Measurements from ENCODE around the gene SMIM36.
"Not testable (repeated sequence)": the region's sequence is repeated elsewhere in the genome, so short reads cannot be mapped to it uniquely, and the experiment has no call there.

The SMIM36 gene

DNA sequence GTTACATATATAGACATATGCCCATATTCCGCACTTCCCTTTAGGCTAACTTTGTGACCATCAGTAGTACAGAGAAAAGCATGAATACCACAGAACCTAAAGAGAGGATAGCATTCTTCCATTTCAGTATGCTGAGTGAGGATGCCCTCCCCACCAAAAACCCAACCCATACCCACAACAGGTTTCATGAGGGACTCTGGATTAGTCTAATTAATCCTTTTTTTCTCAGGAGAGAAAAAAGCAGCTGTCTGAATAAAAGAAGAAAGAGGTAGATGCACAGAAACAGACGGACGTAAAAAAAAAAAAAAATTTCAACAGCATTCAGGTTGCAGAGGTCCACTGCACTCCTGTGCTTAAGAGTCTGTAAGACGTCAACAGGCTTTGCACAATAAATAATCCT lies 96.3 kb downstream of the SMIM36 start:
- DNase-seq (ENCODE audit: low read depth in 2 of 2), result no peak

DNA sequence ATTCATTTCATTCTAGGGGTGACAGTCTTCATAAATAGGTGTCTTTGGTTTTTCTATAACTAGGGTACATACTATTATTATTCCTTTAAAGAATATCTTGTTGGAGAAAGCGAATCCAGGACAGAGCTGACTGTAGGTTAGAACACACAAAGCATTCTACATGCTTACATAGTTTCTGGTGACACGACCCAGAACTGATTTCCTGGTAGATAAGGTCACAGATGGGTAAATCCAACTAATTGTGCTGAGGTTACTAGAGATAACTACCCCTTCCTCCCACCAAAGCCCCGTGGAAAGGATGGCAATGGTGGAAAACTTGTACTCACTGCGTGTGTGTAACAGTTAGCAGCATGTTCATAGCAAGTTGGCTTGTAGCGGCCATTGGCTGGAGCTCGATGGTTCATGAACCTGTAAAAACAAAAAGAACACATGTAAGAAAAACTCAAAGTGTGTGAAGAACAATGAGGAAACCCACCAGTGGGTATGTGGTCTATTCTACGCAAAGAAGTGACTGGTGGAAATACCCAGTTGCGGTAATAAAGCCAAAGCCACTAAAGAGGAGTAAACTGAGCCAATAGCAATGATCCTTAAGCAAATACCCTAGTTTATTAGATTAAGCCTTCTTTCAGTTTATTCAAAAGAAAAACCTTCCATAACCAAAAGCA lies 97.3 kb downstream of the SMIM36 start:
- DNase-seq (ENCODE audit: low read depth in 2 of 2), result no peak

DNA sequence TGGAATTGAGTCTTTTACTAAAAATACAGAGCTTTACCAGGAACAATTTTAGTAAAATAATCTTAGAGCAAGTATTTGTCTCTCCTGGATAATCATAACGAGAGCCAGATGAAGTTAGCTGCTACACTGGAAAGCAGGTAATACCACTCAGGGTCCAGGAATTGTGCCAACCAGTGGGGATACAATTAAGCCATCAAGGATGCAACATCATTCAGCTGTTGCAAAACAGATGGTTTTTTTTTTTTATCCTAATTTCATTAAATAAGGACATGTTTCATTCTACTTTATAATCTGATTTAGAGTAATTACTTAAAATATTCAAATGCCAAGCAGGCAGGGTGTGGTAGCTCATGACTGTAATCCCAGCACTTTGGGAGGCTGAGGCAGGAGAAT lies 99.8 kb downstream of the SMIM36 start:
- DNase-seq (ENCODE audit: low read depth in 2 of 2), result no peak

DNA sequence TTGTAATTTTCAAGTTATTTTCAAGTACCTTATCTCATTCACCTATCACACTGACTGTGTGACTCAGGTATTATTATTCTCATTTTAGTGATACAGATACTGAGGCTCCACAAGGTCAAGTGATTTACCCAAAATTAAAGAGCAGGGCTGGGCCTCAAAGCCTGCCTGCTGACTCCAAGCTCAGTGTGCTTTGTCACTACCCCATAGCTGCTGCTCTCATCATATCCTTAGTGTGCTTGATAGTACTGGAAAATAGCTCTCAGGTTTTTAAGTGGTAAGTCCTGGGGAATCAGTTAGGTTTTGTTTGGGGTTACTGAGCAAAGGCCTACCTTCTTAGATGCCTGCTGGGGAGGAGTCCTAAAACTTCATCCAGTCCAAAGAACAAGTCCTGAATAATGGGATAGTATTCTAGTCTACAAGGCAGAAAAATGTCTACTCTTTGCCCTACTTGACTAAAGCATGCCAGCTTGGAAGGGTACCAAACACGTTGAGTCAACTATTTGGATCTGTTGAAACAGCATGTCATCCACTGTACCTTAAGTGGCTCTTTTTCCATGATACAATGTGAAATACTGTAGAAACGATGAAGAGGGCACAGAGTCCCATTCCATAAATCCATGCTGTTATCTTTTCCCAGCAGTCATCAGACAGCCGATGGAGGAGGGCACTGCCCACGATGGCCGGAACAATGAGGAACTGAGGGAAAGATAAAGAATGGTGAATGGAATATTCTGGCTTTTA lies 100.4 kb downstream of the SMIM36 start:
- no peak for DNase-seq (ENCODE audit: low read depth in 2 of 2)

DNA sequence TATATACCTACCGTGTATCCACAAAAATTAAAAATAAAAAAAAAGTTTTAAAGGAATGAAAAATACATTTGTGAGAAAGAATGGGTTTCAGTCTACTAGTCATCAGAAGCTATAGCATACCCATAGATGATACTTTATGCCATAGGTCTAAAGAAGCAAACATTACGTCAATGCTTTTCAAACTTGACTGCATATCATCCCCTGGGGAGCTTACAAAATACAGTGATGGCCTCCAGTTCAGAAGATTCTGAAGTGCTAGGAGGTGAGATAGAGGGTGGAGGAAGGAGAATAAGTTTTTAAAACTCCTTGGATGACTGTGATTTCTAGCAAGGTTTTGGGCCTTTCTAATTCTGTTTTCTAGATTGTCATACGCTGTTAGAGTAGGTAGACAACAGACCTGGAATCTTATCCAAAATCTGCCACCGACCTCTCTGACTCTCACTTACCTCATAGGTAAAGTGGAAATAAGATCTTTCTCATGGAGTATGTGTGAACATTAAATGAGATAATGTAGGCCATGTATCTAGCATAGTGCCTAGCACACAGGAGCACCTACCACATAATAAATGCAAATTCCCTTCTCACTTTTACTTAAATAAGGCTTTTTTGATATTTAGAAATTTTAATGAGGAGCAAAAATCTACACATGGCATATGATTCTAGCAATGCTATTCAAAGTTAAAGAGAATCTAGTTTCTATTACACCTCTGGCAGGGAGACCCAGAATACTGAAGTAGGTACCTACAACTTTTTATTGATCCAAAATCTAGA lies 102.0 kb downstream of the SMIM36 start:
- DNase-seq (ENCODE audit: low read depth in 2 of 2), result no peak

DNA sequence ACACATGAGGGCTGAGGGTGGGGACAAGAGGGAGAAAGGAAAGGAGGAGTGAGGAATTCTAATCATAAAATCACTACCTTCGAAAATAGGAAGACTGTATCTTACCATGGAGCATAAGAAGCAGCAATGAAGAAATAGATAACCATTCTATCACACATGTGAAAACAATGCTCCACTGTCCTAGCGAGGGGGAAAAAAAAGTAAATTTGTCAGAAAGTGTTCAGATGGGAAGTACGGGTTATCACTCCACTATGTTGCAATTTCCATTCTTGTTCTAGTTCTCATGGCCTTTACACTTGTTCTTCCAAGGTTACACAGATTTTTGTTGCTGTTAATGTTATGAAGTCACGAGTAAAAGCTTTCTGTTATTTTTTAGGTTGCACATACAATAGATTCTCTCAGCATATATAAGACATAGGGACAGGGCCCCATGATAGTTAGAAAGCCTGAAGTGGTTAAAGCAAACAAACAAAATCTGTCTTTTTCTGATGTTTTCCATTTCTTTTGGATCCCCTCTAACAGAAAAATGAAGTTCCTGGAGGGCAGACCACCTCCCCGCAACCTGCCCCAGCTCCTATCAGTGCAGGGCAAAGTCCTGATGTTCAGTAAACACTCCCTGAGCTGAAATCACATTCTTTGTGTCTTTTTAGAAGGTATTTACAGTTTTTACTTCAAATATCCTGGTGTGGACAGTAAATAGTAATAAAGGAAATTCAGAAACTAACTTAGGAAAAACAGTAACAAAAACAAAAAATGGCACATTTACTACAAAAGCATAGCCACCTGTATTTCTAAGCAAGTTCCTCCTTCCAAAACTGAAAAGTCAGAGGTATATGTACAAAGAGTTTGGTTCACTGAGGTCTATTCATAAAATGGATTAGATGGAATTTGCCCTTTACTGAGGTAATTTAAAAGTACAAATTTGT lies 103.3 kb downstream of the SMIM36 start:
- DNase-seq (ENCODE audit: low read depth in 2 of 2), result no peak

DNA sequence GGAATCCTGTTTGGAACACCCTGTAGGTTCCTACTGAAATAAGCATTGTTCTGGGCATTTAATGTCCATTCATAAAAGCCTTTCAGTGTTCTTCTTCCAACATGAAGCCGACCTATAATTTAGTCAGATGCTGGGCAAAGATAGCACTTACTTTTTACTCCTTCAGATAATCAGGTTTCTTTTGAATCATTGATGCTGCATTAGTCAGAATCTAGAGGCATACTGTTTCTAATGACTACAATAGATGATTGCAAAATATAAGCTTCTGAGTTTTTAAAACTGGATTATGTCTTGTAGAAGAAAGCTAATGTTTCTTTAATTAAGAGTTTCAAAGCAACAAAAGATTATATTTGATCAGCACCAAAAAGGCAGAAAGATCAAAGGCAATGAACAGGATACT lies 105.7 kb downstream of the SMIM36 start:
- no peak for DNase-seq (ENCODE audit: low read depth in 2 of 2)

DNA sequence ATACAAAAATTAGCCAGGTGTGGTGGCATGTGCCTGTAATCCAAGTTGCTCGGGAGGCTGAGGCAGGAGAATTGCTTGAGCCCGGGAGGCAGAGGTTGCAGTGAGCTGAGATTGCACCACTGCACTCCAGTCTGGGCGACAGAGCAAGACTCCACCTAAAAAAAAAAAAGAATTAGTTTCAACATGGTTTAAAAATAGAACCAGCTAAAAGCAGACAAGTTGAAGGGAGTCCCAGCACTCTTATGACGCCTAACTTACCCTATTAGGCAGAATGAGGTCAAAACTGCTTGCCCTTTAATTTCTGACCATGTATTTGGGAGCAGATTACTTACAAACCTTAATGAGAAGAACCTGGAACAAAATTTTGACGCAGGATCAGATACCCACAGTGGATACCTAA lies 107.1 kb downstream of the SMIM36 start:
- not testable (repeated sequence) for DNase-seq (ENCODE audit: low read depth in 2 of 2)

DNA sequence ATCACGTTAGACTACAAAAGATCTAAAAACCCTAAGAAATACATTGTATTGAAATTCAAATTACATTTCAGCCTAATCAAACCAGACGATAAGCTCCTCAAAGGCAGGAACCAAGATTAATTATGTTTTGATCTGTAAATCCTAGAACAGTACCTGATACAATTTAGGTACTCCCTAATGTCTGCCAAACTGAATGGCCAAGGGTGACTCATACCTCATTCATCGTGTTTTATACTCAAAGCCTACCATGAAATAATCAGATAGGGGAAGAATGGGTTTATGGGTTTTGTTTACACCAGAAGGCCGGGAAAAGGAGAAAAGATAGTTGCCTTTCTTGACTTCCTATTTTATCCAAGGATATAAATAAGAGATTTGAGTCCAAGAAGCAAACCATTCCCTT lies 108.9 kb downstream of the SMIM36 start:
- DNase-seq (ENCODE audit: low read depth in 2 of 2), result no peak
